ENCODE measurements around the gene TRIM28. TPM values are rescaled to one million over a fixed set of nuclear protein-coding genes. Genes with fewer than 3 reads are reported as not detected.

TRIM28 gene
- total RNA-seq, 1 donor from 2014 or later = 407 TPM

DNA sequence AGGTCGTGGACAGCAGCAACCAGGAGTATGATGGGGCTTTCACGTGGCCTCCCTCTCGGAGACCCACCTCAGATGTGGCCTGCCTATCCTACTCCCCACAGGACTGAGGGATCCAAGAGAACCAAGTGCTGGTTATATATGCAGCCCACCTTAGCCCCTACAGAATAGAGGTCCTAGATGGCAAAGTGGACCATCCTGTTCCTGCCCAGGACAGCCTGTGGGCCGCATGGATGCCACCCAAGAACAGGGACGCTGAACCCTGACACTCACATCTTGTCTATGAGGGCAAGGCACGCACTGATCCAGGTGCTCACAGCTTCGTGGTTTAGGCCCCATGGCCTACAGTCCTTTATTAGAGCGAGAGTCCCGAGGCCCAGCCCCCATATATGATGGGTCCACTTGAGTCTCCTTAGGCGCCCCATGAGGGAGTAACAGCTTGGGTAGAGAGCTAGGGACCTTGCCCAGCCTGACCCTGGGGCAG is 30.6 kb upstream of the TRIM28 start:
- ATAC-seq (ENCODE audit: low read depth) (no peak), DNase-seq (no peak)
- no peak overlapping the region for H3K4me3 Mint-ChIP-seq
- H3K36me3 Mint-ChIP-seq (ENCODE audit: low read depth) = peaks cover 18% of the 10 kb centered on the region
- peaks cover 25% of the 10 kb centered on the region for H3K4me1 Mint-ChIP-seq
- TF ChIP-seq, protein P1, sequence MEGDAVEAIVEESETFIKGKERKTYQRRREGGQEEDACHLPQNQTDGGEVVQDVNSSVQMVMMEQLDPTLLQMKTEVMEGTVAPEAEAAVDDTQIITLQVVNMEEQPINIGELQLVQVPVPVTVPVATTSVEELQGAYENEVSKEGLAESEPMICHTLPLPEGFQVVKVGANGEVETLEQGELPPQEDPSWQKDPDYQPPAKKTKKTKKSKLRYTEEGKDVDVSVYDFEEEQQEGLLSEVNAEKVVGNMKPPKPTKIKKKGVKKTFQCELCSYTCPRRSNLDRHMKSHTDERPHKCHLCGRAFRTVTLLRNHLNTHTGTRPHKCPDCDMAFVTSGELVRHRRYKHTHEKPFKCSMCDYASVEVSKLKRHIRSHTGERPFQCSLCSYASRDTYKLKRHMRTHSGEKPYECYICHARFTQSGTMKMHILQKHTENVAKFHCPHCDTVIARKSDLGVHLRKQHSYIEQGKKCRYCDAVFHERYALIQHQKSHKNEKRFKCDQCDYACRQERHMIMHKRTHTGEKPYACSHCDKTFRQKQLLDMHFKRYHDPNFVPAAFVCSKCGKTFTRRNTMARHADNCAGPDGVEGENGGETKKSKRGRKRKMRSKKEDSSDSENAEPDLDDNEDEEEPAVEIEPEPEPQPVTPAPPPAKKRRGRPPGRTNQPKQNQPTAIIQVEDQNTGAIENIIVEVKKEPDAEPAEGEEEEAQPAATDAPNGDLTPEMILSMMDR (IDR thresholded peaks at IDR 0.05) = no peak
- H3K27me3 Mint-ChIP-seq = no peaks in the 10 kb centered on the region
- CTCF ChIA-PET = interaction anchor here (1.0 to 1.2 kb wide), 4 partner anchors 13 to 68 kb away, joined by 3 to 14 read pairs (median 8); no protein-coding TSS in a partner anchor
- H3K9me3 Mint-ChIP-seq = no peaks in the 10 kb centered on the region
- intact Hi-C loops (cut with micrococcal nuclease) = no loop called here
- POLR2A ChIA-PET = interaction anchor here (0.5 to 1.3 kb wide), 10 partner anchors 14 to 71 kb away, joined by 3 to 7 read pairs (median 5); partner anchors contain the start of genes TRIM28 and UBE2M
- no peak overlapping the region for H3K27ac Mint-ChIP-seq

DNA sequence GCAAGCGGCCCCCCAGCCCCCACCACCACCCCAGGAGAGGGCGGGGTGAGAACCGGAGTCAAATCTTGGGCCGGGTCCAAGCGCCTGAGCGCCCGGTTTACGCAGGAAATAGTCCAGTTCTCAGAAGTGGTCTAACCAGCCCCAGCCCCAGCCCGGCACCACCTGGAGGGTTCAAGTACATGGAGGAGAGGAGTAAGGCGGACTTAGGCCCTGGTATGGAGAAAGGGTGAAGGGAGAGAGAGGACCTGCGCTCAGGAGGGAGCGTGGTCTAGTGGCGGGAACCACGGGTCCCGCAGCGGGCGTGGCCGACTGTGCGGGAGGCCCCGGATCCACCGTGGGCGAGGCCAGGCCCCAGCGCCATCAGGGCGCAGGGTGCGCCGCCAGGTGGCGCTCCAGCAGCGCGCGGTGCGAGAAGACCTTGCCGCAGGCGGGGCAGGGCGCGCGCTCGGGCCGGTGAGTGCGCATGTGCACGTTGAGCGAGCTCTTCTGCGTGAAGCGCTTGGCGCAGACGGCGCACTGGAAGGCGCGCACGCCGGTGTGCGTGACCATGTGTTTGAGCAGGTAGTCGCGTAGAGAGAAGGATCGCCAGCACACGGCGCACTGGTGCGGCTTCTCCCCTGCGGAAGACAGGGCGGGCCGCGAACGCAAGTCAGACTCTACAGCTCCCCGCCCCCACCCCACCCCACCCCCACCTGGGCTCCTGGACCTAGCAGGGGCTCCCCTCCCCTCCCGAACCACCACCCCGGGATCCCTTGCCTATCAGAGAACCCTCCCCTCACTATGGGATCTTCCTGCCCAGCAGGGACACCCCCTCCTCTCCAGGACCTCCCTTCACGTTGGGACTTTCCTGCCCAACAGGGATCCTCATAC is 29.9 kb upstream of the TRIM28 start:
- Mint-ChIP-seq H3K27me3 (no peaks in the 10 kb centered on the region), H3K36me3 (ENCODE audit: low read depth) (peaks cover 20% of the 10 kb centered on the region), H3K4me1 (peaks cover 32% of the 10 kb centered on the region), H3K27ac (peak overlapping the region; percentile 24), H3K9me3 (no peaks in the 10 kb centered on the region), H3K4me3 (peak overlapping the region; percentile 73)
- peak; percentile 89 for ATAC-seq (ENCODE audit: low read depth)
- POLR2A ChIA-PET = interaction anchor here (0.5 to 1.3 kb wide), 11 partner anchors 9 to 72 kb away, joined by 3 to 7 read pairs (median 5); partner anchors contain the start of genes TRIM28 and UBE2M
- CTCF ChIA-PET = interaction anchor here (0.7 to 1.2 kb wide), 6 partner anchors 14 to 67 kb away, joined by 3 to 14 read pairs (median 4); no protein-coding TSS in a partner anchor
- DNase-seq = peak; percentile 83
- TF ChIP-seq, protein P1 (IDR thresholded peaks at IDR 0.05) = peak; percentile 24
- intact Hi-C loops (cut with micrococcal nuclease) = loop anchor here (1.0 kb wide), 2 partner anchors 15 to 67 kb away; no protein-coding TSS in a partner anchor

DNA sequence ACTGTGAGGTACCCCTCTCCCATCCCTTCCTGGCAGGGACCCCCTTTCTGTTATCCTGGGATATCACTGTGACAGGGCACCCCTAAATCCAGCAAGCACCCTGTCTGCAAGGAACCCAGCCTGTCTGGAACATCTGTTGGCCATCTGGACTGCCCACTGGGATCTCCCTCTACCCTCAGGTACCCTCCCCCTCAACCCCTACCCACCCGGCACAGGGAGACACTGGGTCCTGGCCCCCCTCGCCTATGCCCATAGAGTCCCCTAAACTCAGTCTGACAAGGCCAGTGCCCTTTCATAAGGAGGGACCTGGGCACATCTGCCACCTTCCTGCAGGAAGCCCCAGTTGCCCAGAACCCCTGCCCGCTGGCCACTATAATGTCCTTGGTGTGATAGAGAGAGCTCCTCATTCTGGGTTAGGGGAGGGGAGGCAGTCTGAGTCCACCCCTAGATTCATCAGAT is 29.3 kb upstream of the TRIM28 start:
- POLR2A ChIA-PET = interaction anchor here (0.5 to 1.1 kb wide), 6 partner anchors 10 to 61 kb away, joined by 3 to 7 read pairs (median 5); partner anchors contain the start of gene TRIM28
- Mint-ChIP-seq H3K27ac (peak overlapping the region; percentile 24), H3K36me3 (ENCODE audit: low read depth) (peaks cover 27% of the 10 kb centered on the region), H3K9me3 (no peaks in the 10 kb centered on the region), H3K27me3 (no peaks in the 10 kb centered on the region), H3K4me3 (peak overlapping the region; percentile 63), H3K4me1 (peaks cover 38% of the 10 kb centered on the region)
- TF ChIP-seq, protein P1 (IDR thresholded peaks at IDR 0.05) = no peak
- no peak for DNase-seq
- CTCF ChIA-PET = interaction anchor here (0.7 to 1.2 kb wide), 6 partner anchors 14 to 66 kb away, joined by 3 to 14 read pairs (median 4); no protein-coding TSS in a partner anchor
- ATAC-seq (ENCODE audit: low read depth) = no peak
- intact Hi-C loops (cut with micrococcal nuclease) = loop anchor here (1.0 to 5.0 kb wide), 5 partner anchors 15 to 1107 kb away; partner anchors contain the start of genes ZNF446 and ZNF544

DNA sequence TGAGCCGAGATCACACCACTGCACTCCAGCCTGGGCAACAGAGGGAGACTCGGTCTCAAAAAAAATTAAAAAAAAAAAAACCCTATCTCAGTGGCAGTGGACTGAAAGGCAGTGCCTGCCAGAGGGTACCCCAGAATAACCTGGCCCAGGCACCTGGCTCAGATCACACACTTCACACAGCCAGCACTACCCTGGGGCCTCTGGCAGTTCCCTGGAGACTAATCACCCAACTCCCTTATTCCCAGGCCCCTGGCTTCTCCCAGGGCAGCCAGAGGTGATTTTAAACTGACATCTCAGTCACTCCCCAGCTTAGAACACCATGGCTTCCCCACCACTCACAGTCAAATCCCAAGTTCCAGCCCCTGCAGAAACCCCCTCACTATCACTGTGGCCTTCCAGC is 28.6 kb upstream of the TRIM28 start:
- H3K27me3 Mint-ChIP-seq = no peaks in the 10 kb centered on the region
- no peak for DNase-seq
- ATAC-seq (ENCODE audit: low read depth) = no peak
- H3K9me3 Mint-ChIP-seq = no peaks in the 10 kb centered on the region
- peaks cover 31% of the 10 kb centered on the region for H3K36me3 Mint-ChIP-seq (ENCODE audit: low read depth)
- POLR2A ChIA-PET = no interaction called here
- TF ChIP-seq, protein P1 (IDR thresholded peaks at IDR 0.05) = no peak
- H3K4me3 Mint-ChIP-seq = peak overlapping the region; percentile 20
- H3K4me1 Mint-ChIP-seq = peaks cover 45% of the 10 kb centered on the region
- CTCF ChIA-PET = no interaction called here
- no peak overlapping the region for H3K27ac Mint-ChIP-seq
- intact Hi-C loops (cut with micrococcal nuclease) = loop anchor here (5.0 kb wide), 3 partner anchors 38 to 1108 kb away; partner anchors contain the start of genes ZNF446 and ZNF544
